H9 (cell line): ENCODE measurements around the gene RPS15. TPM values are rescaled to one million over a fixed set of nuclear protein-coding genes. Genes with fewer than 3 reads are reported as not detected.

ENCODE experiments used
- DNase-seq: peaks from one replicate; pipeline ENCODE4 v3.0.0-alpha.2; 2017
- H2AFZ ChIP-seq: one replicate; pipeline ENCODE4 v1.6.1; 2013; ENCODE audit warnings: mild to moderate bottlenecking, low read length, control low read depth, moderate library complexity
- H2AK5ac ChIP-seq: 2 replicates; pipeline ENCODE4 v1.6.1; 2013; ENCODE audit warnings: low read length, control low read depth, mixed read lengths; ENCODE audit not compliant: insufficient read length
- H2BK120ac ChIP-seq: one replicate; pipeline ENCODE4 v1.6.1; 2013; ENCODE audit warnings: low read depth, mild to moderate bottlenecking, low read length, control low read depth, inconsistent platforms; ENCODE audit not compliant: poor library complexity, severe bottlenecking
- H2BK12ac ChIP-seq: 2 replicates; pipeline ENCODE4 v1.6.1; 2013; ENCODE audit warnings: low read length, control low read depth, mixed read lengths, low read depth; ENCODE audit not compliant: insufficient read length
- H2BK15ac ChIP-seq: 2 replicates; pipeline ENCODE4 v1.6.1; 2013; ENCODE audit warnings: low read depth, low read length, control low read depth
- H2BK20ac ChIP-seq: one replicate; pipeline ENCODE4 v1.6.1; 2013; ENCODE audit warnings: low read depth, mild to moderate bottlenecking, low read length, control low read depth, inconsistent platforms; ENCODE audit not compliant: poor library complexity, severe bottlenecking
- H2BK5ac ChIP-seq: 2 replicates; pipeline ENCODE4 v1.6.1; 2013; ENCODE audit warnings: low read length, control low read depth, mixed read lengths; ENCODE audit not compliant: insufficient read length
- H3K14ac ChIP-seq: 2 replicates; pipeline ENCODE4 v1.6.1; 2013; ENCODE audit warnings: low read length, control low read depth; ENCODE audit not compliant: insufficient read depth
- H3K18ac ChIP-seq: 2 replicates; pipeline ENCODE4 v1.6.1; 2013; ENCODE audit warnings: low read depth, mild to moderate bottlenecking, mixed read lengths, low read length, control low read depth; ENCODE audit not compliant: insufficient read length
- H3K23ac ChIP-seq: 2 replicates; pipeline ENCODE4 v1.6.1; 2013; ENCODE audit warnings: low read length, control low read depth, mixed read lengths, low read depth; ENCODE audit not compliant: insufficient read length
- H3K23me2 ChIP-seq: 2 replicates; pipeline ENCODE4 v1.6.1; 2013; ENCODE audit warnings: low read depth, mild to moderate bottlenecking, mixed read lengths, low read length, control low read depth; ENCODE audit not compliant: insufficient read length, poor library complexity, severe bottlenecking
- H3K27ac ChIP-seq: 2 replicates; pipeline ENCODE4 v1.5.1; 2013; ENCODE audit warnings: low read length, control low read depth, mixed read lengths, low read depth; ENCODE audit not compliant: insufficient read length
- H3K27me3 ChIP-seq: 2 replicates; pipeline ENCODE4 v1.6.1; 2013; ENCODE audit warnings: low read length, control low read depth, inconsistent platforms; ENCODE audit not compliant: insufficient read depth
- H3K4ac ChIP-seq: 2 replicates; pipeline ENCODE4 v1.6.1; 2013; ENCODE audit warnings: low read depth, mild to moderate bottlenecking, control low read depth, inconsistent platforms, low read length, moderate library complexity
- H3K4me1 ChIP-seq: 2 replicates; pipeline ENCODE4 v1.6.1; 2013; ENCODE audit warnings: low read length, control low read depth, inconsistent platforms; ENCODE audit not compliant: insufficient read depth
- H3K4me2 ChIP-seq: 2 replicates; pipeline ENCODE4 v1.6.1; 2013; ENCODE audit warnings: low read length, control low read depth, mixed read lengths; ENCODE audit not compliant: insufficient read length, insufficient read depth
- H3K56ac ChIP-seq: 2 replicates; pipeline ENCODE4 v1.6.1; 2013; ENCODE audit warnings: low read depth, mild to moderate bottlenecking, mixed read lengths, low read length, control low read depth; ENCODE audit not compliant: insufficient read length
- H3K79me1 ChIP-seq: 2 replicates; pipeline ENCODE4 v1.6.1; 2013; ENCODE audit warnings: low read depth, mild to moderate bottlenecking, moderate library complexity, low read length, control low read depth, inconsistent platforms; ENCODE audit not compliant: insufficient read depth, poor library complexity, severe bottlenecking
- H3K79me2 ChIP-seq: 2 replicates; pipeline ENCODE4 v1.6.1; 2013; ENCODE audit warnings: low read length, control low read depth, inconsistent platforms; ENCODE audit not compliant: insufficient read depth
- H3K9ac ChIP-seq: 2 replicates; pipeline ENCODE4 v1.6.1; 2013; ENCODE audit warnings: low read length, control low read depth, mixed read lengths; ENCODE audit not compliant: insufficient read length; ENCODE audit errors: extremely low read depth
- H3K9me3 ChIP-seq: one replicate; pipeline ENCODE4 v1.6.1; 2013; ENCODE audit warnings: low read depth, low read length, inconsistent platforms; ENCODE audit not compliant: control insufficient read depth
- H3T11ph ChIP-seq: one replicate; pipeline ENCODE4 v1.6.1; 2013; ENCODE audit warnings: mild to moderate bottlenecking, low read length, control low read depth, inconsistent platforms
- H4K20me1 ChIP-seq: one replicate; pipeline ENCODE4 v1.6.1; 2013; ENCODE audit not compliant: control insufficient read depth, insufficient read length, insufficient read depth
- H4K5ac ChIP-seq: 2 replicates; pipeline ENCODE4 v1.6.1; 2013; ENCODE audit warnings: low read depth, mild to moderate bottlenecking, mixed read lengths, low read length, control low read depth; ENCODE audit not compliant: insufficient read length
- H4K8ac ChIP-seq: replicated peaks from 2 replicates; pipeline ENCODE4 v1.6.1; 2013; ENCODE audit warnings: low read length, control low read depth, mixed read lengths, low read depth; ENCODE audit not compliant: insufficient read length
- H4K91ac ChIP-seq: 2 replicates; pipeline ENCODE4 v1.6.1; 2013; ENCODE audit warnings: low read depth, mild to moderate bottlenecking, moderate library complexity, mixed read lengths, low read length, control low read depth; ENCODE audit not compliant: insufficient read length
- H3K27ac Mint-ChIP-seq, 3 experiments: 2 replicates in 2 of 3; 3 replicates in 1 of 3; pipeline ENCODE4 v1.8.0; 2020 to 2021; ENCODE audit warnings: mixed read lengths in 3 of 3, mild to moderate bottlenecking in 1 of 3, moderate library complexity in 1 of 3
- H3K27me3 Mint-ChIP-seq: 2 replicates; pipeline ENCODE4 v1.8.0; 2021; ENCODE audit warnings: low read depth, mild to moderate bottlenecking, moderate library complexity, mixed read lengths
- H3K36me3 Mint-ChIP-seq, 3 experiments: 2 replicates in 2 of 3; 3 replicates in 1 of 3; pipeline ENCODE4 v1.8.0; 2020 to 2021; ENCODE audit warnings: low read depth in 3 of 3, mixed read lengths in 3 of 3; ENCODE audit not compliant: insufficient read depth in 1 of 3
- H3K4me1 Mint-ChIP-seq, 2 experiments: 2 replicates each; pipeline ENCODE4 v1.8.0; 2020; ENCODE audit warnings: mixed read lengths in 2 of 2
- H3K4me3 Mint-ChIP-seq, 2 experiments: 2 replicates in 1 of 2; 3 replicates in 1 of 2; pipeline ENCODE4 v1.8.0; 2020 to 2021; ENCODE audit warnings: mild to moderate bottlenecking in 2 of 2, mixed read lengths in 2 of 2, moderate library complexity in 1 of 2
- H3K9me3 Mint-ChIP-seq, 2 experiments: 2 replicates in 1 of 2; 3 replicates in 1 of 2; pipeline ENCODE4 v1.8.0; 2020; ENCODE audit warnings: mild to moderate bottlenecking in 2 of 2, mixed read lengths in 2 of 2, moderate library complexity in 1 of 2
- CTCF ChIP-seq: fragments of 200-600 bp; sonication (generic); conservative IDR thresholded peaks from 3 replicates; pipeline ENCODE4 v1.8.0; 2021; ENCODE audit warnings: antibody characterized with exemption, mild to moderate bottlenecking
- WGBS: extraction: QIAGEN DNeasy Blood & Tissue Kit; methylation state at CpG from one replicate; pipeline ENCODE4 v1.1.7; 2013; ENCODE audit warnings: missing lambda C conversion rate, low lambda C conversion rate, mixed read lengths; ENCODE audit not compliant: insufficient read length; ENCODE audit errors: extremely low coverage; 5-methylcytosine and 5-hydroxymethylcytosine counted together
- total RNA-seq: library from RNA; stranded (reverse); gene quantifications from 2 replicates; pipeline ENCODE4 v1.2.1, GENCODE V29; 2021

RPS15 gene
- total RNA-seq, 1 experiment from 2014 or later: 1,628 TPM

GRCh38 chr19:1455336-1456120 lies 17.3 kb downstream of the RPS15 start:
- peaks cover 12 to 34% of the 10 kb centered on the region in 2 experiments for H3K4me1 Mint-ChIP-seq
- Histone ChIP-seq H4K8ac (no peak overlapping the region), H3K4me1 (no peaks in the 10 kb centered on the region; the same call in 1 of the 2 replicates), H3K27me3 (peaks cover 6% of the 10 kb centered on the region; the same call in 1 of the 2 replicates), H3K56ac (no peak overlapping the region), H3K79me1 (no peaks in the 10 kb centered on the region), H3K4ac (no peak overlapping the region), H3K4me2 (no peak overlapping the region), H3K9ac (no peak overlapping the region), H3K9me3 (no peaks in the 10 kb centered on the region), H2BK12ac (no peak overlapping the region), H4K91ac (no peak overlapping the region), H2BK5ac (no peak overlapping the region), H3T11ph (no peak overlapping the region), H2BK120ac (no peak overlapping the region), H3K23ac (no peak overlapping the region), H3K27ac (no peak overlapping the region), H2AFZ (no peak overlapping the region), H4K5ac (no peak overlapping the region), H3K18ac (no peak overlapping the region), H2BK15ac (no peak overlapping the region), H3K14ac (no peak overlapping the region), H3K79me2 (no peaks in the 10 kb centered on the region), H2BK20ac (no peak overlapping the region), H3K23me2 (peaks cover 11% of the 10 kb centered on the region), H4K20me1 (no peaks in the 10 kb centered on the region), H2AK5ac (no peak overlapping the region)
- no peaks in the 10 kb centered on the region; a peak in 1 of 5 replicates for H3K9me3 Mint-ChIP-seq
- DNase-seq: peak; percentile 98
- H3K27ac Mint-ChIP-seq: peak overlapping the region in 1 of 3 experiments; percentile 55; a peak in 1 of 7 replicates
- peaks cover 78% of the 10 kb centered on the region for H3K27me3 Mint-ChIP-seq
- peaks cover 0 to 13% (median 5%) of the 10 kb centered on the region in 3 experiments; a peak in 3 of 7 replicates for H3K36me3 Mint-ChIP-seq
- no peak for TF ChIP-seq CTCF
- peak overlapping the region in 1 of 2 experiments; percentile 71; a peak in 3 of 5 replicates for H3K4me3 Mint-ChIP-seq
- WGBS: no CpG with 5 or more reads among the region's 42 CpGs
